GM12878 (cell line): ENCODE data around the gene GNB3. TPM values are rescaled to one million over a fixed set of nuclear protein-coding genes. Genes with fewer than 3 reads are reported as not detected.

Source experiments
- ATF7 ChIP-seq: fragments of 450-650 bp; IDR thresholded peaks from 2 replicates; pipeline ENCODE4 v1.6.1; 2016; ENCODE audit warnings: low read depth, mild to moderate bottlenecking
- CHD4 ChIP-seq: fragments of 200-600 bp; sonication (generic); IDR thresholded peaks from 2 replicates; pipeline ENCODE4 v1.6.1; 2016; ENCODE audit warnings: mild to moderate bottlenecking
- CTCF ChIP-seq, 3 experiments: IDR thresholded peaks in 2 of 3; conservative IDR thresholded peaks in 1 of 3; 2 replicates each; pipeline ENCODE4 v1.5.1; 2011; ENCODE audit warnings: low read depth in 3 of 3, low read length in 3 of 3, mild to moderate bottlenecking in 3 of 3, control low read depth in 2 of 3, moderate library complexity in 2 of 3, inconsistent platforms in 1 of 3, mixed read lengths in 1 of 3; ENCODE audit not compliant: control insufficient read depth in 2 of 3, insufficient read depth in 1 of 3; ENCODE audit errors: extremely low read depth in 1 of 3
- MEF2A ChIP-seq: IDR thresholded peaks from 2 replicates; pipeline ENCODE4 v1.6.1; 2011; ENCODE audit warnings: low read depth, mild to moderate bottlenecking, low read length, moderate library complexity; ENCODE audit not compliant: insufficient read depth
- NFYB ChIP-seq: IDR thresholded peaks from 2 replicates; pipeline ENCODE4 v1.6.1; 2011; ENCODE audit warnings: low read depth, mild to moderate bottlenecking, low read length, improper control_type of control experiment, moderate library complexity; ENCODE audit not compliant: insufficient read depth
- RAD21 ChIP-seq: IDR thresholded peaks from 2 replicates; pipeline ENCODE4 v1.6.1; 2011; ENCODE audit warnings: mild to moderate bottlenecking, low read depth, low read length, moderate library complexity; ENCODE audit not compliant: insufficient read depth
- RUNX3 ChIP-seq: IDR thresholded peaks from 2 replicates; pipeline ENCODE4 v1.6.1; 2012; ENCODE audit warnings: low read length, inconsistent platforms
- SIX5 ChIP-seq: IDR thresholded peaks from 2 replicates; pipeline ENCODE4 v1.6.1; 2011; ENCODE audit warnings: mild to moderate bottlenecking, low read depth, low read length, moderate library complexity; ENCODE audit not compliant: severe bottlenecking
- SPI1 ChIP-seq: IDR thresholded peaks from 2 replicates; pipeline ENCODE4 v1.6.1; 2011; ENCODE audit warnings: low read depth, mild to moderate bottlenecking, low read length, moderate library complexity, borderline replicate concordance; ENCODE audit not compliant: insufficient read depth
- SREBF1 ChIP-seq: IDR thresholded peaks from 2 replicates; pipeline ENCODE4 v1.6.1; 2012; ENCODE audit warnings: mild to moderate bottlenecking, low read length
- STAT3 ChIP-seq: IDR thresholded peaks from 2 replicates; pipeline ENCODE4 v1.6.1; 2011; ENCODE audit warnings: low read depth, low read length, improper control_type of control experiment
- TCF12 ChIP-seq: IDR thresholded peaks from 2 replicates; pipeline ENCODE4 v1.6.1; 2011; ENCODE audit warnings: low read depth, mild to moderate bottlenecking, low read length
- TCF3 ChIP-seq: IDR thresholded peaks from 2 replicates; pipeline ENCODE4 v1.6.1; 2012; ENCODE audit warnings: low read depth, mild to moderate bottlenecking, low read length, borderline replicate concordance; ENCODE audit not compliant: insufficient read depth
- USF2 ChIP-seq: IDR thresholded peaks from 2 replicates; pipeline ENCODE4 v1.6.1; 2011; ENCODE audit warnings: low read depth, low read length, improper control_type of control experiment, borderline replicate concordance
- YY1 ChIP-seq: IDR thresholded peaks from 2 replicates; pipeline ENCODE4 v1.6.1; 2011; ENCODE audit warnings: low read depth, mild to moderate bottlenecking, low read length
- ZNF622 ChIP-seq: fragments of 450-650 bp; IDR thresholded peaks from 2 replicates; pipeline ENCODE4 v1.6.1; 2017; ENCODE audit warnings: mild to moderate bottlenecking, inconsistent platforms
- polyA plus RNA-seq, 11 experiments: library from polyadenylated mRNA; depleted of rRNA in 4 of 11; unstranded in 6 of 11; stranded (reverse) in 5 of 11; fragments of >200 nt; fragmentation: Nextera tagmentation in 4 of 11; fragmentation: Illumina TruSeq in 1 of 11; extraction: Ambion mirVana in 4 of 11; extraction: Trizol in 1 of 11; gene quantifications; 1 replicate in 1 of 11; 2 replicates in 10 of 11; pipeline versions ENCODE4 v1.2.1 to v1.2.3, GENCODE V29; 2011 to 2016; ENCODE audit warnings: inconsistent platforms in 2 of 11, missing spikeins in 2 of 11, low read depth in 1 of 11
- total RNA-seq, 4 experiments: library from RNA; depleted of rRNA in 3 of 4; stranded (reverse); fragments of >200 nt in 3 of 4; fragmentation: Illumina TruSeq in 1 of 4; extraction: Trizol in 1 of 4; gene quantifications; 2 replicates each; pipeline versions ENCODE4 v1.2.1 to v1.2.3, GENCODE V29; 2013 to 2021

The GNB3 gene
- total and polyA plus RNA-seq, 10 of the 15 experiments (the other 5 are each of a cell fraction or from before 2014, with no cell fraction given) = 0.05 to 1.1 (median 0.36) TPM

GRCh38 chr12:6869049-6870021 is 28.6 kb downstream of the GNB3 start (continued):
- TF ChIP-seq CHD4 (no peak), RUNX3 (no peak), SPI1 (no peak), NFYB (no peak), USF2 (no peak), SREBF1 (no peak), CTCF (IDR thresholded peaks at IDR 0.05 in 2 of 3, conservative IDR thresholded peaks at IDR 0.05 in 1 of 3; ENCODE audit: control insufficient read depth in 2 of 3, extremely low read depth in 1 of 3, insufficient read depth in 1 of 3, low read depth in 3 of 3, low read length in 3 of 3) (peak; percentile 83 to 87 (median 87)), SIX5 (no peak), MEF2A (no peak), YY1 (peak; percentile 38; the same call in 1 of the 2 replicates), STAT3 (no peak), ATF7 (no peak), RAD21 (peak; percentile 75), TCF3 (0 out of 2 replicates have a peak, but pooled peaks have one; percentile 25), TCF12 (0 out of 2 replicates have a peak, but pooled peaks have one; percentile 37), ZNF622 (no peak)
